NCI-H2081 treated with DMSO at 0.1 percent for 48 hours (cell line): ENCODE results near the gene GNA14.
"Not testable (repeated sequence)": the region's sequence is repeated elsewhere in the genome, so short reads cannot be mapped to it uniquely, and the experiment has no call there.

ENCODE experiments used
- DNase-seq: peaks from one replicate; lab custom pipeline; 2025; lab: John Stamatoyannopoulos, UW

Gene GNA14

GRCh38 chr9:77402286-77402685 lies 245.8 kb downstream of the GNA14 start:
- no peak for DNase-seq

DNA sequence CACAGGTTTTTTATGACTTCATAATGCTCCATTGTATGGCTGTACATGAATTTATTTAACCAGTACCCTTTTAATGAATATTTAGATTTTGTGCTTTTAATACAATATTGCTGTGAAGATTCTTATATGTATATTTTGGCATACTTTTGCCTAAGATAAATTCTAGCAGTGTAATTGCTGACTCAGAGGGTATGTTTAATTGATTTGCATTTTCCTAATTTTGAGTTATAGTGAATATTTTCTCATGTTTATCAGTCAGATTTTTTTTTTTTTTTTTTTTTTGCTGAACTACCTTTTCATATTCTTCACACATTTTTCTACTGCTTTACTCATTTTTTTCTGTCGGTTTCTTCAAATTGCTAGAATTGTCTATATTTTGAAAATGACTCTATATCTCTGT lies 248.2 kb downstream of the GNA14 start:
- DNase-seq, result no peak

- not testable (repeated sequence) for DNase-seq
These were observed 249.5 kb downstream of the GNA14 start for GRCh38 chr9:77398581-77398980.

DNA sequence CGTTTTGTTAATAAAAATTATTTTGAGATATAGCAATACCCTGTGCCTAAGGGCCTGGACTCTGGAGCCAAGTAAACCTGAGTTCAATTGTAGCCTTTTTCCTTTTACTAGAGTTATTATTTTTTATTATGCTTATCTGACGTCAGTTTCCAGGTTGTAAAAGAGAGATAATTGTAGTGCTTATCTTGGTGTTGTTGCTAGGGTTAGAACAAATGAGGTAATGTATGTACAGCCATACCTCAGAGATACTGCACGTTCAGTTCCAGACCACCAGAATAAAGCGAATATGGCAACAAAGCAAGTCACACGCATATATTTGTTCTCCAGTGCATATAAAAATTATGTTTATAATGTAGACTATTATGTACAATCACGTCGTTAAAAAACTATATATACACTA lies 255.8 kb downstream of the GNA14 start:
- DNase-seq, result no peak

- no peak for DNase-seq
These were observed 256.3 kb downstream of the GNA14 start for GRCh38 chr9:77391834-77392233.

DNA sequence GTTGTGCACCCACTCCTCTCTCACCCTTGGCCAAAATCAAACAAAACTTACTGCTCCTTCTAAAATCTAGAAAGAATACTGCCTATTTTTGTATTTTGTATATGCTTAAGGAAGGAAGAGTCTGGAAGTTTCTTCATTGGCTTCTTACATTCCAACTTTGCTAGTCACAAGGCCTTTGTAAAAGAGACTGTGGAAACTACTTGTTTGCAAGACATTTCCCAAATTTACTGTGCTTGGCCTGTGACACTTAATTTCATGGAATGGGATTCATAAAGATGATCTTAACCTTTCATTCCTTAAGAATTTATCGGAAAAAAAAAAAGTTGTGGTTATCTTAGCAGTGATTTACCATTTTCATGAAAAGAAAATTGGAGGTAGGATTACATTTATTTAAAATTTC lies 261.9 kb downstream of the GNA14 start:
- DNase-seq, result no peak

GRCh38 chr9:77384406-77384805 lies 263.7 kb downstream of the GNA14 start:
- DNase-seq, result no peak

DNA sequence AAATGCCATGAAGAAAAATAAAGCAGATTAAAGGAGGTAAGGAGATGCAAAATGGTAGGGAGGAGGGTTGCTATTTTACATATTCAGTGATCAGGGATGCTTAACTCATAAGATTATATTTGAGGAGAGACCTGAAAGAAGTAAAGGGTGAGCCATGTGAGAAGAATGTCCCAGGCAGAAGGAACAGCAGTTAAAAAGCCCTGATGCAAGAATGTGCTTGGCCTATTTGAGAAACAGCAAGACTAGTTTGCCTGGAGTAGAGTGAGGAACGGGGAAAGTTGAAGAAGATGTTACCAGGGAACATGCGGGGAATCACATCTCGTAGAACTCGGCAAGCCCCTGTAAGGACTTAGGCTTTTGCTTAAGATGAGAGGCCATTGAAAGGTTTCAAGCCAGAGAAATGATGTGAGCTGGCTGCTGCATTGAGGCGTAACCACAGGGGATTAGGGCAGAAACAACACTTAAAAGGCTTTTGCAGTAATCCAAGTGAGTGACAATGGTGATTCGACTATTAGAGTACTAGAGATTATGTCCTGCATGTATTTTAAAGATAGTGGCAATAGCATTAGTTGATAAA lies 272.1 kb downstream of the GNA14 start:
- no peak for DNase-seq

- DNase-seq, result no peak
These were observed 273.9 kb downstream of the GNA14 start for GRCh38 chr9:77374266-77374665.
